GM12872 (cell line): ENCODE measurements around the gene CTNND1.

Experiments
- CTCF ChIP-seq: IDR thresholded peaks from 3 replicates; pipeline ENCODE4 v1.5.1; 2011; ENCODE audit warnings: low read depth, mild to moderate bottlenecking, low read length, moderate library complexity; ENCODE audit not compliant: insufficient read depth

CTNND1 gene

GRCh38 chr11:57764566-57764965 lies 3.0 kb downstream of the CTNND1 start:
- no peak for TF ChIP-seq CTCF

GRCh38 chr11:57764972-57765371 lies 3.4 kb downstream of the CTNND1 start:
- TF ChIP-seq CTCF: no peak

GRCh38 chr11:57770793-57771192 lies 9.2 kb downstream of the CTNND1 start:
- no peak for TF ChIP-seq CTCF

GRCh38 chr11:57771365-57771764 lies 9.8 kb downstream of the CTNND1 start:
- no peak for TF ChIP-seq CTCF

DNA sequence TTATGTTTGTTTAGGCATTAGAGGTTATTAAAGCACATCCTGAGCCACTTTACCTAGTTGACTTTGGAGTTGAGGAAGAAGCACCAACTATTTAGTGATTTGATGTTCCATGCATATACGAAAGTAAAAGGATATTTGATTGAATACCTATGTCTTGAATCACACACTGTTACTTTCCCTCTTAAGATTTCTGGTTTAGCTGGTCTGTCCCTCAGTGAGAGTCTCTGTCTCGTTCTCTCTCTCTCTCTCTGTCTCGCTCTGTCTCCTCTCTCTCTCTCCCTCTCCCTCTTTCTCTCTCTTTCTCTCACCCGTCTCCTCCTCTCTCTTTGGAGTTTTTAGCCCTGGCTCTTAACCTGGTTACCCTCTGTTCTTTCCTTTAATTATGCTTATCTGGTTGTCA lies 11.0 kb downstream of the CTNND1 start:
- no peak for TF ChIP-seq CTCF

- TF ChIP-seq CTCF: no peak
Measured at GRCh38 chr11:57773026-57773598, 11.5 kb downstream of the CTNND1 start.

DNA sequence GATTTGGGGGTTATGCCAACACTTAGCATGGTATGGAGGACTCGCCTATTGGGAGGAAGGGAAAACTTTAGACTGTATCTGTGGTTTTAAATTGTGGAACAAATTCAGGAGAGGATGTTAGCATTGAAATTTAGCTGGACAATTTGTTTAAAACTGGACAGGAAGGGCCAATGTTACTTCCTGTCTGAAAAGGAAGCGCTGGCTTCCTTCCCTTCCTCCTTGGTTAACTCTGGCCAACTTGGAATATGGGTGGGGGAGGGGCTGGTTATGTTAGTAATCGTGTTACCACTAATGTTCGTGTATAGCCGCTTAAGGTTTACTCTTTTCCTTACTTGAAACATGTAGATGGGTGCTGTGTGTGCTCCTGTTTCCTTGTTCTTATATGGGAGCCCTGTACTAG lies 13.9 kb downstream of the CTNND1 start:
- no peak for TF ChIP-seq CTCF
